ENCODE data around the gene LRRC74B.
A peak's percentile ranks its signal among the peaks of the same experiment; 100 is the strongest.

LRRC74B gene

GRCh38 chr22:21014202-21014725 is 31.5 kb upstream of the LRRC74B start:
- DNase-seq (ENCODE audit: low spot score): peak; percentile 90

GRCh38 chr22:21014726-21015465 is 30.9 kb upstream of the LRRC74B start, which contains the start of gene P2RX6:
Gene P2RX6 (plus strand): TSS chr22:21015165. CDS start chr22:21015175, 10 bp downstream.
- DNase-seq (ENCODE audit: low spot score): no peak

GRCh38 chr22:21015466-21016006 is 30.2 kb upstream of the LRRC74B start:
- no peak for DNase-seq (ENCODE audit: low spot score)

GRCh38 chr22:21016644-21017420 is 28.9 kb upstream of the LRRC74B start:
- DNase-seq (ENCODE audit: low spot score): no peak

- DNase-seq (ENCODE audit: low spot score): no peak
Observed at GRCh38 chr22:21018314-21018713, 27.4 kb upstream of the LRRC74B start.

GRCh38 chr22:21020802-21021429 is 24.8 kb upstream of the LRRC74B start:
- no peak for DNase-seq (ENCODE audit: low spot score)

- DNase-seq (ENCODE audit: low spot score): no peak
Observed at GRCh38 chr22:21022507-21022906, 23.2 kb upstream of the LRRC74B start.

GRCh38 chr22:21022955-21023614 is 22.7 kb upstream of the LRRC74B start:
- DNase-seq (ENCODE audit: low spot score): no peak

- DNase-seq (ENCODE audit: low spot score): no peak
Observed at GRCh38 chr22:21025266-21025665, 20.5 kb upstream of the LRRC74B start.

- DNase-seq (ENCODE audit: low spot score): no peak
Observed at GRCh38 chr22:21025763-21026755, 19.7 kb upstream of the LRRC74B start.

- no peak for DNase-seq (ENCODE audit: low spot score)
Observed at GRCh38 chr22:21026783-21027692, 18.7 kb upstream of the LRRC74B start.

- no peak for DNase-seq (ENCODE audit: low spot score)
Observed at GRCh38 chr22:21028277-21029251, 17.2 kb upstream of the LRRC74B start.

- no peak for DNase-seq (ENCODE audit: low spot score)
Observed at GRCh38 chr22:21029486-21030025, 16.2 kb upstream of the LRRC74B start.

GRCh38 chr22:21030032-21030431 is 15.7 kb upstream of the LRRC74B start:
- DNase-seq (ENCODE audit: low spot score): no peak

- DNase-seq (ENCODE audit: low spot score): no peak
Observed at GRCh38 chr22:21030621-21031544, 14.9 kb upstream of the LRRC74B start.

- no peak for DNase-seq (ENCODE audit: low spot score)
Observed at GRCh38 chr22:21031545-21032036, 14.2 kb upstream of the LRRC74B start.
